KOPT-K1 (cell line): Measurements from ENCODE around the gene KDM2A.
"Not testable (repeated sequence)": the region's sequence is repeated elsewhere in the genome, so short reads cannot be mapped to it uniquely, and the experiment has no call there.

Source experiments
- H3K27ac ChIP-seq: fragments of 200-600 bp; sonication (generic); 2 replicates; pipeline ENCODE4 v1.5.1; 2016; ENCODE audit warnings: antibody characterized with exemption, mild to moderate bottlenecking, low read depth, low read length; ENCODE audit not compliant: poor library complexity, severe bottlenecking
- H3K36me3 ChIP-seq: fragments of 200-600 bp; sonication (generic); 2 replicates; pipeline ENCODE4 v1.5.1; 2017; ENCODE audit warnings: antibody characterized with exemption, mild to moderate bottlenecking, low read length, moderate library complexity; ENCODE audit not compliant: insufficient read depth
- H3K9me3 ChIP-seq: fragments of 200-600 bp; sonication (generic); 2 replicates; pipeline ENCODE4 v1.5.1; 2017; ENCODE audit warnings: antibody characterized with exemption, low read length, mild to moderate bottlenecking; ENCODE audit not compliant: insufficient read depth, poor library complexity, severe bottlenecking

Gene KDM2A

GRCh38 chr11:67130861-67131260 lies 11.8 kb downstream of the KDM2A start:
- not testable (repeated sequence) for H3K9me3 ChIP-seq, H3K27ac ChIP-seq
- peaks cover 93% of the 10 kb centered on the region for H3K36me3 ChIP-seq

GRCh38 chr11:67136156-67136555 lies 17.1 kb downstream of the KDM2A start:
- Histone ChIP-seq H3K27ac (no peak overlapping the region), H3K36me3 (peaks cover 97% of the 10 kb centered on the region), H3K9me3 (no peaks in the 10 kb centered on the region)

DNA sequence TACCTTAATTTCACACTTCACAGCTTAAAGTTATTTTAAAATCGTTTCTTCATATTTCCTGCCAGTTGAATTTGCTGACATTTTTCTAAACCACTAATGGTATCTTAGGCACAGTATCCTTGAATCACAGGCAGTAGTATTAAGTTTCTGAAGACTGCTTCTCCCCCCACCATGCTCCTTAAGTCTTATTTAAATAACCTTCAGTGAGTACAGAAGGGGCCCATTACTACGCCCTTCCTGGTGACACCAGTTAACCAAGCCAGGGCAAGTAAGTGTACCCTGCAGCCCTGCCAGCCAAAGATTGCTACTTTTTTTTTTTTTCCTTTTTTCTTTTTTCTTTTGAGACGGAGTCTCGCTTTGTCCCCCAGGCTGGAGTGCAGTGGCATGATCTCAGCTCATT lies 19.9 kb downstream of the KDM2A start:
- Histone ChIP-seq H3K9me3 (no peaks in the 10 kb centered on the region), H3K36me3 (peaks cover 85% of the 10 kb centered on the region), H3K27ac (no peak overlapping the region)

DNA sequence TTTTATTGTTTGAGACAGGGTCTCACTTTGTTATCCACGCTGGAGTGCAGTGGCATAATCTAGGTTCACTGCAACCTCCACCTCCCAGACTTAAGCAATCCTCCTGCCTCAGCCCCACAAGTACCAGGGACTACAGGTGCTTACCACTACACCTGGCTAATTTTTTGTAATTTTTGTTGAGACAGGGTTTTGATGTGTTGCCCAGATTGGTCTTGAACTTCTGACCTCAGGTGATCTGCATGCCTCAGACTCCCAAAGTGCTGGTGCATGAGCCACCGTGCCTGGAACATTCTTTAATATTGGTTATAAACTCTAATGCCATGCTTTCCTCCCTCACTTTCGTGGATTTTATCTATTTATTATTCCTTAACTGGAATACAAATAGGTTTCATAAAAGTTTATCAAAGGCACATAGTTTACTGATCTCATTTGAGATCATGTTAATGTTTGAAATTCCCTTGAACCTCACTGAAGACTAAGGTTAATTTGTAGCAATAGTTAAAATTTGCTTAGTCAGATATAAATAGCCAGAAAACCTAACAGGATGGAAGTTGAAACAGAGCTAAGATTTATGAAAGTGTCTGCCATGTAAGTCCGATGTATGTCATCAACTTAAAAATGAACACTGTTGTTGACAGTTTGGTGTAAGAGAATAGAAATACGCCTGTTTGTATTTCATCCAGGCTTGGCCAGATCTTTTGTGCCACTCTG lies 27.6 kb downstream of the KDM2A start:
- Histone ChIP-seq H3K27ac (no peak overlapping the region), H3K9me3 (no peaks in the 10 kb centered on the region), H3K36me3 (peaks cover 82% of the 10 kb centered on the region)

DNA sequence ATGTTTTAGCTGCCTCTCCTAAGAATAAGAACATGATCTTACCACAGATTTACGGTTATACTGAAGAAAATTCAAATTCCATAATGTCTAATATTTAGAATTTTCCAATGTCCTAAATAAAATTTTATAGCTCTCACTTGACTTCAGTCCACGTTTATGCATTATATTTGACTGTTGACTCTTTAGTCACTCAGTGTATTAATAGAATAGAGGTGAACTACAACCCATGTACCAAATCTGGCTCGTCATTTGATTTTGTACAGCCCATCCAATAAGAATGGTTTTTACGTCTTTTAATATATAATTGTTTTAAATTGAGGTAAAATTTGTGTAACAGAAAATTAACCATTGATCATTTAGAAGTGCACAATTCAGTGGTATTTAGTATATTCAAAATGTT lies 34.9 kb downstream of the KDM2A start:
- Histone ChIP-seq H3K36me3 (peaks cover 57% of the 10 kb centered on the region), H3K27ac (no peak overlapping the region), H3K9me3 (no peaks in the 10 kb centered on the region)

- no peaks in the 10 kb centered on the region for H3K9me3 ChIP-seq
- H3K36me3 ChIP-seq, result peaks cover 57% of the 10 kb centered on the region
- no peak overlapping the region for H3K27ac ChIP-seq
Measured at GRCh38 chr11:67154726-67155125, 35.7 kb downstream of the KDM2A start.

GRCh38 chr11:67157691-67158090 lies 38.6 kb downstream of the KDM2A start:
- no peaks in the 10 kb centered on the region for H3K9me3 ChIP-seq
- peaks cover 35% of the 10 kb centered on the region for H3K36me3 ChIP-seq
- H3K27ac ChIP-seq, result no peak overlapping the region

DNA sequence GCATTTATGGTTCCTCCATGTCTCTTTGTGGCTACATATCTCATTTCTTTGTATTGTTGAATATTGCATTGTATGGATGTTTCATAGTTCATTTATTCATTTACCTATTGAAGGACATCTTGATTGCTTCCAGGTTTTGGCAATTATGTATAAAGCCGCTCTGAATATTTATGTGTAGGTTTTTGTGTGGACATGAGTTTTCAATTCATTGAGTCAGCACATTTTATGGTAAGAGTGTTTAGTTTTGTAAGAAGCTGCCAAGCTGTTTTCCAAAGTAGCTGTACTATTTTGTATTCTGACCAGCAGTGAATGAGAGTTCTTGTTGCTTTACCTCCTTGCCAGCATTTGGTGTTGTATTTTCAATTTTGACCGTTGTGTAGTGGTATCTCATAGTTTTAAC lies 39.2 kb downstream of the KDM2A start:
- H3K9me3 ChIP-seq, result no peaks in the 10 kb centered on the region
- peaks cover 35% of the 10 kb centered on the region for H3K36me3 ChIP-seq
- H3K27ac ChIP-seq, result no peak overlapping the region

- Histone ChIP-seq H3K9me3 (no peaks in the 10 kb centered on the region), H3K27ac (no peak overlapping the region), H3K36me3 (peaks cover 35% of the 10 kb centered on the region)
Measured at GRCh38 chr11:67160045-67160444, 41.0 kb downstream of the KDM2A start.

GRCh38 chr11:67160872-67161783 lies 42.1 kb downstream of the KDM2A start:
- H3K9me3 ChIP-seq, result no peaks in the 10 kb centered on the region
- H3K27ac ChIP-seq, result no peak overlapping the region
- peaks cover 31% of the 10 kb centered on the region for H3K36me3 ChIP-seq

DNA sequence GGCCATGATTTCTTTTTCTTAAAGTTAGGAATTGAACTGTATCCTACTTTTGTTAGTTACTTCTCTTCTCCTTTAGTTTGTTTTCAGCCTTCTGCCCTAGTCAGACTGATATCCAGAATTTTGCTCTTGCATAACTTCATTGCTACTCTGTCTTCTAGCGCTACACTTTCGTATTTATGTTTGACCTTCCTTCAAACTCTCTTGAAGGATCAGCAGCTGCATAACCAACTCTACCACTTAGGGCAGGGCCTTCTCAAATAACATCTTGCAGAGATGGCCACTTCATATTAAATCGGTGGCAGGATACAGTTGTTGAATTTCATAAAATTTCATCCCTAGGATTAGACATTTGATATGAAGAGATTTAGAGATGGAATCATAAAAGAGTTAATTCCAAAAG lies 43.9 kb downstream of the KDM2A start:
- no peak overlapping the region for H3K27ac ChIP-seq

GRCh38 chr11:67165623-67166022 lies 46.6 kb downstream of the KDM2A start:
- H3K9me3 ChIP-seq, result no peaks in the 10 kb centered on the region
- H3K27ac ChIP-seq, result no peak overlapping the region
- H3K36me3 ChIP-seq, result peaks cover 24% of the 10 kb centered on the region

More for the DNA sequence above, 43.9 kb downstream of the KDM2A start:
- H3K9me3 ChIP-seq, result no peaks in the 10 kb centered on the region
- H3K36me3 ChIP-seq, result peaks cover 31% of the 10 kb centered on the region

DNA sequence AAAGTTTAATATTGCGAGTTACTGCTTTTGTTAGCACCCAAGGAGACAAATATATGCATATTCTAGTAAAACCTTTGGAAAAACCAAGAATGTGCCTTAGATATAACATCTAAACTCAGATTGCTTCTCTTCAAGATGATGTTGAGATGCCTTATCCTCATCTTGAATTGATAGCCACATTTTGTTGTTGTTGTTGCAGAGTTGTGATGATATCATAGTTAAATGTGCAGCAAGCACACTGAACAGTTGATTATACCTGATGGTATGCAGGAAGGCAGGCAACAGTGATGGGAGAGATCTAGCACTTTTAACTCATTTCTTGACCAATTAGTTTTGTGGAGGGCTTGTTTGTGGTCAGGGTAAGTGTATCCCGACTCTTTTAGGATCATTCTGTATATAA lies 48.0 kb downstream of the KDM2A start:
- Histone ChIP-seq H3K9me3 (no peaks in the 10 kb centered on the region), H3K27ac (no peak overlapping the region), H3K36me3 (peaks cover 37% of the 10 kb centered on the region)

DNA sequence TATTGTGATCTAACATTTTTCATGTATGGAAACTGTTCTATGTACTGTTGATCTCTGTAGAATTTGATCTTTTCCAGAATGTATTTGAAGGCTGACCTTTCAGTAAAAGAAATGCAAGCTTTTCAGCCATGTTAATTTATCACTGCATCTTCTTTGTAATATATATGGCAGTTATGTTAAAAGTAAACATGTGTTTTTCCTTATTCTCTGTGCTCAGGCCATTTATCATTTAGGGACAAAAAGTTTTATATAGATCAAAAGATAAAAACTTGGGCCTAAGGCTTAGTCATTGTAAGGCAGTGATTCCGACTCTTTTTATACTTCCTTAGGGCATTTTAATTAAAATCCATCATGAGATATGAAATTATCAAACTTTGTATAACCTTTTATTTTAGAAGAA lies 48.7 kb downstream of the KDM2A start:
- Histone ChIP-seq H3K36me3 (peaks cover 40% of the 10 kb centered on the region), H3K9me3 (no peaks in the 10 kb centered on the region), H3K27ac (no peak overlapping the region)

DNA sequence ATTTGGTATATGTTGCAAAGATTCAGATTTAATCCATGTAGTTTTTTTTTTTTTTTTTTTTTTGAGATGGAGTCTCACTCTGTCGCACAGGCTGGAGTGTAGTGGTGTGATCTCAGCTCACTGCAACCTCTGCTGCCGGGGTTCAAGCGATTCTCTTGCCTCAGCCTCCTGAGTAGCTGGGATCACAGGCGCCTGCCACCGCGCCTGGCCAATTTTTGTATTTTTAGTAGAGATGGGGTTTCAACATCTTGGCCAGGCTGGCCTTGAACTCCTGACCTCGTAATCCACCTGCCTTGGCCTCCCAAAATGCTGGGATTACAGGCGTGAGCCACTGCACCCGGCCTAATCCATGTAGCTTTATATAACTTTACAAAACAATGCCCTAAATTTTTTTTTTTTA lies 49.8 kb downstream of the KDM2A start:
- H3K9me3 ChIP-seq, H3K27ac ChIP-seq: not testable (repeated sequence)
- H3K36me3 ChIP-seq, result peaks cover 32% of the 10 kb centered on the region
